Activated CD4-positive, alpha-beta T cell treated with anti-CD3 and anti-CD28 coated beads for 1 hour (primary cell): ENCODE measurements around the gene RAD21L1.
"Not testable (repeated sequence)": the region's sequence is repeated elsewhere in the genome, so short reads cannot be mapped to it uniquely, and the experiment has no call there.

ENCODE experiments used
- DNase-seq: peaks from one replicate; pipeline ENCODE4 v3.0.0-alpha.2; 2020

Gene RAD21L1

GRCh38 chr20:1202762-1203504 is 22.9 kb upstream of the RAD21L1 start, which contains the start of gene C20orf202:
Gene C20orf202 (plus strand): TSS chr20:1203454. CDS start chr20:1203586, 132 bp downstream.
- DNase-seq, result no peak

- DNase-seq, result no peak
Measured at GRCh38 chr20:1203630-1204029, 22.2 kb upstream of the RAD21L1 start.

- no peak for DNase-seq
Measured at GRCh38 chr20:1204113-1204512, 21.7 kb upstream of the RAD21L1 start.

GRCh38 chr20:1204576-1204975 is 21.3 kb upstream of the RAD21L1 start:
- no peak for DNase-seq

GRCh38 chr20:1205802-1206201 is 20.0 kb upstream of the RAD21L1 start:
- DNase-seq, result no peak

- no peak for DNase-seq
Measured at GRCh38 chr20:1206366-1207148, 19.3 kb upstream of the RAD21L1 start.

GRCh38 chr20:1207293-1207878 is 18.5 kb upstream of the RAD21L1 start:
- no peak for DNase-seq

GRCh38 chr20:1209447-1210387 is 16.1 kb upstream of the RAD21L1 start:
- DNase-seq, result no peak

GRCh38 chr20:1210501-1210900 is 15.3 kb upstream of the RAD21L1 start:
- DNase-seq, result no peak

- DNase-seq, result no peak
Measured at GRCh38 chr20:1212023-1212422, 13.8 kb upstream of the RAD21L1 start.

- DNase-seq, result peak; percentile 55
Measured at GRCh38 chr20:1212607-1213396, 13.0 kb upstream of the RAD21L1 start.

GRCh38 chr20:1214838-1215261 is 11.0 kb upstream of the RAD21L1 start:
- DNase-seq, result no peak

GRCh38 chr20:1215386-1216170 is 10.3 kb upstream of the RAD21L1 start:
- no peak for DNase-seq

- DNase-seq, result not testable (repeated sequence)
Measured at GRCh38 chr20:1216527-1217427, 9.1 kb upstream of the RAD21L1 start.

- DNase-seq, result not testable (repeated sequence)
Measured at GRCh38 chr20:1222750-1223149, 3.1 kb upstream of the RAD21L1 start.

- no peak for DNase-seq
Measured at GRCh38 chr20:1224205-1224890, 1.5 kb upstream of the RAD21L1 start.

GRCh38 chr20:1225263-1225782 is 521 bp upstream of the RAD21L1 start:
- no peak for DNase-seq

GRCh38 chr20:1229541-1229940 is 3.7 kb downstream of the RAD21L1 start:
- DNase-seq, result no peak
